Testis (tissue), 3 donors: ENCODE data around the gene PDE10A. TPM values are rescaled to one million over a fixed set of nuclear protein-coding genes. Genes with fewer than 3 reads are reported as not detected.

Experiments used
- DNase-seq: peaks from one replicate; pipeline ENCODE4 v3.0.0-alpha.2; 2019
- H3K27ac ChIP-seq, 2 donors: fragments of 200-600 bp; sonication (generic); one replicate each; pipeline ENCODE4 v1.5.1; 2019
- H3K27me3 ChIP-seq: fragments of 200-600 bp; sonication (generic); one replicate; pipeline ENCODE4 v1.5.1; 2019
- H3K36me3 ChIP-seq: fragments of 200-600 bp; sonication (generic); one replicate; pipeline ENCODE4 v1.5.1; 2017; ENCODE audit warnings: low read depth; ENCODE audit errors: missing control alignments
- H3K4me1 ChIP-seq: fragments of 200-600 bp; sonication (generic); one replicate; pipeline ENCODE4 v1.5.1; 2019
- H3K4me3 ChIP-seq, 2 donors: fragments of 200-600 bp; sonication (generic); one replicate each; pipeline ENCODE4 v1.5.1; 2017 to 2019
- H3K9me3 ChIP-seq: fragments of 200-600 bp; sonication (generic); one replicate; pipeline ENCODE4 v1.5.1; 2017
- POLR2A ChIP-seq: fragments of 450-650 bp; IDR thresholded peaks from one replicate; pipeline ENCODE4 v1.6.1; 2017; ENCODE audit warnings: antibody characterized with exemption, mild to moderate bottlenecking, moderate library complexity
- WGBS, 2 donors: methylation state at CpG; one replicate each; pipeline ENCODE4 v1.1.5; 2018; 5-methylcytosine and 5-hydroxymethylcytosine counted together
- intact Hi-C: fragments of 100-400 bp; cut with DNase I; formaldehyde crosslinking; loops from one replicate; pipeline ENCODE4 v1.15.1; 2023; ENCODE audit warnings: low total_unique reads
- polyA plus RNA-seq: library from polyadenylated mRNA; stranded (reverse); fragments of 350-450 nt; fragmentation: Illumina TruSeq; extraction: RNeasy Lipid Tissue Mini Kit (QIAGEN cat#74804); gene quantifications from one replicate; pipeline ENCODE4 v1.2.3, GENCODE V29; 2014; ENCODE audit warnings: low read depth, low replicate concordance; ENCODE audit not compliant: insufficient read depth
- total RNA-seq, 2 donors: library from RNA; depleted of rRNA; stranded (reverse); fragments of >200 nt; gene quantifications; one replicate each; pipeline ENCODE4 v1.2.3, GENCODE V29; 2016
- TF ChIP-seq, protein P1 (sequence below), 3 experiments: fragments of 450-650 bp in 2 of 3; fragments of 200-600 bp in 1 of 3; sonication (generic) in 1 of 3; IDR thresholded peaks; one replicate each; pipeline ENCODE4 v1.5.1; 2016 to 2019; ENCODE audit warnings: antibody characterized with exemption in 3 of 3, mild to moderate bottlenecking in 2 of 3, moderate library complexity in 1 of 3

Gene PDE10A
- total and polyA plus RNA-seq, 3 donors from 2014 or later, result 15.5 to 22.0 (median 18.0) TPM

DNA sequence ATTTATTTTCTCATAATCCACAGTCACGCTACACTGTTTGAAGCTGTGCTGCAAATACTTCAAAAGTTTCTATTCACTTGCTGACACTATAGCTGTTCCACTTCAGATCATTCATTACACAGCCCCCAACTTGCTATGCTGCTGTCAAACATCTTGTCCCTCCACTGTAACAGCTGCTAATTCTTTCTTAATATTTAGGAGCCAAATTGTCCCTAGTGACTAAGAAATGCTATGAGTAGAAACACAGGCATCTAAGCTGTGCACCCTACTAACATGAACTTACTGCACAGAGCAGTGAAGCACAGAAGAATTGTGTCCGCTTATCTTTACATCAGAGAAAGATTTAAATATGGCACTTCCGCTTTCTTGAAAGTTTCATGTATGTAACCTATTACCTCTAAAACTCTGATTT, 91.3 kb downstream of the PDE10A start:
- intact Hi-C loops, result no loop called here
- H3K4me3 ChIP-seq, result no peak overlapping the region
- no peaks in the 10 kb centered on the region for H3K27me3 ChIP-seq
- no peaks in the 10 kb centered on the region for H3K36me3 ChIP-seq
- H3K4me1 ChIP-seq, result peaks cover 4% of the 10 kb centered on the region
- TF ChIP-seq, protein P1, sequence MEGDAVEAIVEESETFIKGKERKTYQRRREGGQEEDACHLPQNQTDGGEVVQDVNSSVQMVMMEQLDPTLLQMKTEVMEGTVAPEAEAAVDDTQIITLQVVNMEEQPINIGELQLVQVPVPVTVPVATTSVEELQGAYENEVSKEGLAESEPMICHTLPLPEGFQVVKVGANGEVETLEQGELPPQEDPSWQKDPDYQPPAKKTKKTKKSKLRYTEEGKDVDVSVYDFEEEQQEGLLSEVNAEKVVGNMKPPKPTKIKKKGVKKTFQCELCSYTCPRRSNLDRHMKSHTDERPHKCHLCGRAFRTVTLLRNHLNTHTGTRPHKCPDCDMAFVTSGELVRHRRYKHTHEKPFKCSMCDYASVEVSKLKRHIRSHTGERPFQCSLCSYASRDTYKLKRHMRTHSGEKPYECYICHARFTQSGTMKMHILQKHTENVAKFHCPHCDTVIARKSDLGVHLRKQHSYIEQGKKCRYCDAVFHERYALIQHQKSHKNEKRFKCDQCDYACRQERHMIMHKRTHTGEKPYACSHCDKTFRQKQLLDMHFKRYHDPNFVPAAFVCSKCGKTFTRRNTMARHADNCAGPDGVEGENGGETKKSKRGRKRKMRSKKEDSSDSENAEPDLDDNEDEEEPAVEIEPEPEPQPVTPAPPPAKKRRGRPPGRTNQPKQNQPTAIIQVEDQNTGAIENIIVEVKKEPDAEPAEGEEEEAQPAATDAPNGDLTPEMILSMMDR (IDR thresholded peaks at IDR 0.05), result no peak
- H3K27ac ChIP-seq, result no peak overlapping the region
- DNase-seq, result no peak
- WGBS, 2 donors, result 94 to 95% methylated on average over 3 of the region's 3 CpGs
- no peaks in the 10 kb centered on the region for H3K9me3 ChIP-seq

DNA sequence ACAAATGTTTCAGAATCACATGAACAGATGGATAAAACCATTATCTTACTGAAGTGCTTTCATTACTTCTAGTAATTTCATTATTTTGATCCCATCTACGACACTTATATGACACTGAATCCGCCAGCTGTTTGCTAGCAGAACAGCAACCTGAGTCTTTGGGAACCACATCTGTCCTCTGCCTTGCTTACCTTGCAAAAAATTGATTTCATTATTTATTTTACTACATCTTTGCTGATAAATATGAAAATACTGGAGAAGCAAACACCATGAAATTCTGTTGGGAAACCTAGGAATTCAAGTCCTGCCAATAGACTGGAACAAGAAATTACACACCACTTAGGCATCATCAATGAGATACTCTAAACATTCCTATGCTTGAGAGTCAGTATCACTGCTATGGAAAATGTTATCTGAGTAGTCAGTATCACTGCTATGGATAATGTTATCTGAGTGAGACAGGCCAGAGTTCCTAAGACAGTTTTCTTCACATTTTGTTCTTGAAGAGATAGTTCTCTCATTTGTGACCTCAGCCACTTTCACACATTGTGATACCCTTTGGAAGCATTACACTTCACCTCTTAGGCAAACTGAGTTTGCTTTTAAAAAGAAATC, 91.9 kb downstream of the PDE10A start:
- intact Hi-C loops, result no loop called here
- Histone ChIP-seq H3K36me3 (no peaks in the 10 kb centered on the region), H3K9me3 (no peaks in the 10 kb centered on the region), H3K4me3 (no peak overlapping the region), H3K27ac (no peak overlapping the region), H3K27me3 (no peaks in the 10 kb centered on the region), H3K4me1 (peaks cover 4% of the 10 kb centered on the region)
- DNase-seq, result no peak
- TF ChIP-seq, protein P1 (IDR thresholded peaks at IDR 0.05), result no peak
- TF ChIP-seq POLR2A, result no peak
- 72 to 98% methylated on average over 2 of the region's 2 CpGs for WGBS, 2 donors

DNA sequence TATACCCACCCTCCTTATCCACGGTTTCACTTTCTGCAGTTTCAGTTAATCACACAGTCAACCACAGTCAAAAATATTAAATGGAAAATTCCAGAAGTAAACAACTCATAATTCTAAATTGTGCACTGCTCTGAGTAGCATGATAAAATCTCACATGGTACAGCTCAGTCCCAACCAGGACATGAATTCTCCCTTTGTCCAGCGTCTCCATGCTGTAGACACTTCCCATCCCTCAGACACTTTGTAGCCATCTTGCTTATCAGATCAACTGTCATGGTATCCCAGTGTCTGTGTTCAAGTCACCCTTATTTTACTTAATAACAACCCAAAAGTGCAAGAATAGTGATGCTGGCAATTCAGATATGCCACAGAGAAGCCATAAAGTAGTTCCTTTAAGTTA, 94.7 kb downstream of the PDE10A start:
- intact Hi-C loops, result no loop called here
- DNase-seq, result peak; percentile 71
- Histone ChIP-seq H3K4me1 (no peaks in the 10 kb centered on the region), H3K9me3 (no peaks in the 10 kb centered on the region), H3K36me3 (no peaks in the 10 kb centered on the region), H3K27me3 (no peaks in the 10 kb centered on the region), H3K4me3 (no peak overlapping the region), H3K27ac (no peak overlapping the region)
- no peak for TF ChIP-seq POLR2A
- TF ChIP-seq, protein P1 (IDR thresholded peaks at IDR 0.05), result no peak
- WGBS, 2 donors, result 60 to 72% methylated on average over 2 of the region's 2 CpGs

DNA sequence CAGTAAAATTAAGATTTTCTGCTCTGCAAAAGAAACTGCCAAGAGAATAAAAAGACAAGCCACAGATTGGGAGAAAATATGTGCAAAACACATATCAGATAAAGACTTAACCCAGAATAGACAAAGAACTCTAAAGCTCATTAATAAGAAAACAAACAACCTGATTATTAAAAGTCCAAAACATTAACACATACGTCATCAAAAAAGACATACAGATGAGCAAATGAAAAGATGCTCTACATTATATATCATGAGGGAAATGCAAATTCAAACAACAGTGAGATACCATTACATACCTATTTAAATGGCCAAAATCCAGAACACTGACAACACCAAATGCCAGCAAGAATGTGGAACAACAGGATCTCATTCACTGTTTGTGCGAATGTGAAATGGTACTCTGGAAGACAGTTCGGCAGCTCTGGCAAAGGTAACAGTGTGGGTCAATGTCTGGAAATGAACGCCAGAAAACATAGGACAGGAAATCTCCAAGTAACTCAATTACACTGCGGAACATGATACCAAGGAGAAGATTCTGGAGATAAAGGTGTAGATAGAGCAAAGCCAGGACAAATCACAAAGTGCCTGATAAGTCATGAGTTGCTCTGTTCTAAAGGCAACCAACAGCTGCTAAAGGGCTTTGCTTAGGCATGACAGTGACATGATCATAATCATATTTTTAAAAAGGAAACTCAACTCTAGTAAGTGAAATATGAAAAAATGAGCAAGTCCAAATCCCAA, 96.8 kb downstream of the PDE10A start:
- no peaks in the 10 kb centered on the region for H3K27me3 ChIP-seq
- H3K9me3 ChIP-seq, result no peaks in the 10 kb centered on the region
- WGBS, 2 donors, result 96 to 97% methylated on average over 5 of the region's 5 CpGs
- no peak for TF ChIP-seq POLR2A
- TF ChIP-seq, protein P1 (IDR thresholded peaks at IDR 0.05), result no peak
- DNase-seq, result no peak
- no peaks in the 10 kb centered on the region for H3K4me1 ChIP-seq
- intact Hi-C loops, result no loop called here
- H3K27ac ChIP-seq, result no peak overlapping the region
- H3K4me3 ChIP-seq, result no peak overlapping the region
- H3K36me3 ChIP-seq, result no peaks in the 10 kb centered on the region
